HG03139 (cell line): Measurements from ENCODE around the gene ARHGEF11.

ENCODE experiments used
- ATAC-seq: cut with Tn5 transposase; IDR thresholded peaks from one replicate; pipeline ENCODE4 v1.9.1; 2021; ENCODE audit not compliant: unreplicated experiment

The ARHGEF11 gene

DNA sequence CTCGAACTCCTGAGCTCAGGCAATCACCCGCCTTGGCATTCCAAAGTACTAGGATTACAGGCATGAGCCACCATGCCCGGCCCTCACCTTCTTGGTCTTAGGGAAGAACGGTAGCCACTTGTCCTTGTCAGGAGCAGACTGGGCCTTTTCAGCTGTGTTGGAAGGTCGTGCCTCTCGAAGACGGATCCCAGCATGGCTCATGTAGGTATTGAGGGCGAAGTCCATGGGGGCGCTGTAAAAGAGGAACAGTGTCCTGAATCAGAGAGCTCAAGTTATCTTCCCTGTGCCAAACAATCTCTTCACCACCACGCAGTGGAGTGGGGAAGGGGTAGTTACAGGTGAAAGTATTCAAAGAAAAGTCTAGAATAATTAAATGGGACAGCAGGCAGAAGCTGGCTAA lies 89.2 kb downstream of the ARHGEF11 start:
- no peak for ATAC-seq

DNA sequence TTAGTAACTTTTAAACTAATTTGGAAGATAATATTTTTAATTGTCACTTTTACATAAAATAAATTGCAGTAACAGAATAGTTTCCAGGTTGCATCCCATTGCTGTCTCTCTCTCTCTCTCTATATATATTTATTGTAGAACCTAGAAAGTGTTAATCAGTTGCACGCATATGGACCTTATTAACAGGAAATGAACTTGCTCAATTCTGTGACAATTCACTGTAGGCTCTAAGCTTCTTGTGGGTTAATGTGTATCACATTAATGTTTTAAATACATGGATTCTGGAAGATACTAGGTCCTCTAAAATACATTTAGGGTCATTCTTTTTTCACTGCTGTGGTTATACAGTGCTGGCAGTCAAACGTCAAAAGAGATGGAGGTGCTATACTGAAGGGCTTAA lies 92.0 kb downstream of the ARHGEF11 start:
- no peak for ATAC-seq

DNA sequence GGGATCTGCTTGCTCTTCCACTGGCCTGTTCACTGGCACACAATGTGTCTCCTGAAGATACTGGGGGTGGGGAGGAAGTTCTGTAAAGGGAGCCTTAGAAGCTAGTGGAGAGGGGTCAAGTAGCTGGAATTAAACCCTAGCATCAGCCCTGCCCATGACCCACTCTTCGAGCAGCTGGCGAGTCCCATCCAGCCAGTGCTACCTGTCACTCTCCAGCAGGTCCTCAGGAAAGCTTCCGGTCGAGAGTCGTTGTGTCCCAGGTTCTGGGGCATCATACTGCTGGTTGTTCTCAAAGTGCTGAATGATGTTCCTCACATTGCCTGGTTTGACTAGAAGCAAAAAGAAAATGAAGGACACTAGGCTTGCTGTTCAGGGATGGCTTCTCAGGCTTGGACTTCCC lies 94.2 kb downstream of the ARHGEF11 start:
- ATAC-seq = no peak

DNA sequence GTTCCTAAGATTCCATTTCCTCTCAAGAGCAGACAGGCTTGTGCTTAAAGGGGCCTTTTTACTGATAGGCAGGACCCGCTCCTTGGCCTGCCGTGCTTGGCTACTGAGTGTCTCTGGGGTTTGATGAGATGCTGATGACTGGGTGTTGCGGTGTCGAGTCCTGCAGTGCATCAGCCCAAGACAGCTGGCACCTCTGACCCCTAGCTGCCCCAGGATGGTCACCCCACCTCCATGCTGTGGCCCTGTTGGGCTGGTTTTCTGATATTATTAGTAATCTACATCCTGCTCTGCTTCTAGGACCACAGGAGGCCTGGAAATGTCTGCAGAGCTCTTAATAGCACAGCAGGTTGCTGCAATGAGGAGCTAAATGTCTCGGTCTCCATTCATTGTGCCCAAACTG lies 96.4 kb downstream of the ARHGEF11 start:
- ATAC-seq = no peak

DNA sequence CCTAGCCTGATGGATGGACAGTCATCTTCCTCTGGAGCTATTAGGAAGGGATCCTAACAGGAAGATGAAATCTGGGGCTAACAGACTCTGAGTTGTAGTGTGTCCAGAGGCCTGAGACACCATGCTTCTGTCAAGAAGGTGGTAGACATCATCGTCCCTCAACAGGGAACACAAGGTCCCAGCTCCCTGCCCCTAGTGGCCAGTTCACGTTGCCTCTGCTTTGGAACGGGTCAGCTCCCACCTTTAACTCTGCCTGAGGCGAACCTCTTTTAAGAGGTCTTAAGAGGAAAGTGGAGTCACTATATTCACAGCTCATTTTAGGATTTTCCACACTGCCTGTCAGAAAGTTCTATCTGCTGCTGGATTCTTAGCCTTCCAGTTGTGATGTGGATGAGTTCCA lies 96.8 kb downstream of the ARHGEF11 start:
- no peak for ATAC-seq

DNA sequence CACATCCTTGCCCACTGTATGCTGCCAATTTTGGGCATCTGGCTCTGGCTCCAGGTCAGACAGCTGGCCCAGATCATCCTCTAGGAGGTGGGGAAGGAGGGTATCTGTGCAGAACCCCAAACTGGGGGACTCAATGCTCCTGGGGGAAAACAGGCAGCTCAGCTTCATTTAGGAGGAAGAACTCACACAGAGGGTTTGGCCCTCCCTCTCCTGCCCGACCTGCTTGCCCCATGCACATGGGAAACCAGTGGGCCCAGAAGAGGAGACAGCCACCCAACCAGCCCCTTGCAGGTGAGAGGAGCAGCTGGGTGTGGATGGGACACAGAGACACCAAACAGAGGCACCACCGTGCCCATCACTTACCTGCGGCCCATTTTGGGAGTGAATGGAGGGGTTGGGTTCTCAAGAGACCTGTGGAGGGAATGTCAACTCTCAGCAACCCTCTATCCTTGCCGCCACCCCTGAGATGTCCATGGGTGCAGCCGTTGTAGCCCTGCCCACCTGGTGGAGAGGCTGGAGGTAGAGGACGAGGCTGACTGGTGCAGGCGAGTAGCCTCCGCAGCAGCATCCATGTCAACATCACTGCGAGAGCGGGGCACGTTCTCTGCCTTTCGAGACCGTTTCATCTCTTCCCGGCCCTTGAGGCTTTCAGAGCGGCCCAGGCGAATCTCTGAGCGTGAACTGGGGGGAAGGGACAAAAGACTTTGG lies 97.6 kb downstream of the ARHGEF11 start:
- ATAC-seq = no peak

DNA sequence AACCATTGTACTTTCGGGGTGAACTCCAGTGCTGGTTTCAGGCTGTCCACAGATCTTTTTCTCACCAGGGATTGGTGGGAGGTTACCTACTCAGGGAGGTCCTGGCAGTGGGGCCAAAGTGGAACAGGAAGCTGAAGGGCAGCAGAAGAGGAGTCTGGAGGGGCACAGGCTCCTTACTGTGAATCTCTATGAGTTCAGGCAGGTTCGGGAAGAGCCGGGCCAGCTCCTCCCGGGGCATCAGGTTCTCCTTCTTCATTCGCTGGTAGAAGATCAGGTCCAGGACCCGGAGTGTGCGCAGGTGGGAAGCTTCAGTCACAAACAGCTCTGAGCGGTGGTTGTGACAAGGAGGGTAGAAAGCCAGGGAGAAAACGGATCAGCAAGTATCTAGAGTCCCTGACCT lies 98.4 kb downstream of the ARHGEF11 start:
- ATAC-seq = no peak

DNA sequence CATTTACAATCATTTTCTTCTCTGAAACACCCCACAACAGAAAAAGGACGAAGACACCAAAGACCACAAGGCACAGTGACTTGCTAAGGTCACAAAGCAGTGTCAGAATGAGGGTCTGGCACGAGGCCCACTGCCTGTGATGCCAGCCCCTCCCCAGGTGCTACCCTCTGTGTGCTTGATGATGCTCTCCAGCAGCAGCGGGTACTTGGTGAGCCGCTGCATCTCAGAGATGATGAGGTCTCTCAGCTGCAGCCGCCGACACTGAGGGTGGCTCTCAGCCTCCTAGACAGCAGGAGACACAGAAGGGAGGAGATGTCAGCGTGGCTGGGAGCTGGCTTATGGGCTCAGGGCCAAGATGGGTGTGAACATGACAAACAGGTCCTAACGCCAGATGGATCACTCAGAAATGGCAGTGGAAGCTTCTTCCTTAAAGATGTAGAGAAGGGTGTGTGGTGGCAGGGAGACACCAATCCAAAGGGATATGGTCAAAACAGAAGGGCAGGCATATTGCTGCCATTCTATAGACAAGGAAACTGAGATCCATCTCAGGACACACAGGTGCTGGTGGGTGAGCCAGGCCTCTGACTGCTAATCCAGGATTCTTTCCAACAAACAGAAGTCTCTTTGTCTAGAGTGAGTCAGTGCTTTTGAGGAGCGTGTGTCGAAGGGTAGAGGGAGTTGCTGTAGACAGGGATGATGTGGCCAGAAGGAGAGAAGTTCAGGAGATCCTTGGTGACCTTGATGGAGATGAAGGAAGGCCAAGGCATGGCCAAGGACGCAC lies 99.5 kb downstream of the ARHGEF11 start:
- ATAC-seq = no peak

DNA sequence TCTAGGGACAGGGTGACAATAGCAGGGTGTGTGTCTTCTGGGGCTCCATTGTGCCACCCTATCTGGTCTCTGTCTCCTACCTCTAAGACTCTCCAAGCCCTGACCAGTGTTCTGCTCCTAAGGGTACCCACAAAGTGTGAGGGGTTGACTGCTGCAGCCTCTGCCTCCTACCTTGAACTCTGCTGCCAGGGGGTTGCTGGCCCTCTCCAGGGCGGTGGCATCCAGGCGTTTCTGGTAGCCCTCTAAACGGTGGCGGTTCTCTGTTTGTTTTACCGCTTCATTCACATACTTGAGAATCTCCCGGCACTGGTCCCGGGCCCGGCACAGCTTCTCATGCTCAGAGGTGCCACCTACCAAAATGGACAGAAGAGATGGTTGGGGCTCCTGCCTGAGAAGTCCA lies 100.7 kb downstream of the ARHGEF11 start:
- ATAC-seq = no peak

DNA sequence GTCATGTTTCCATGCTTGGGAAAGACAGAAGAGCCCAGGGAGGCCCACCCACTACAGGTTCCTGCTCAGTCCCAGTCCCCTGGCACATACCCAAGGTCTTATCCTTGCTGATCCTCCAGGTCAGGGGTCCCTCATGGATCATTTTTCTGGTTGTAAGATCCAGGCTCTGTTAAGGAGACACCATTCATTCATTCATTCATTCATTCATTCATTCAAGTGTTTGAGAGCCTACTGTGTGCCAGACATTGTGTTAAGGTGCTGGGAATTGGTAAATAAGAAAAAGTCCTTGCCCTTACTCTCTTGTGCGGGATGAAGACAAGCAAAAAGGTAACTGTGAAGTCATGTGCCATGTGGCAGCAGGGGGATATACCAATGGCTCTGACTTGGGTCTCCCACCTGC lies 101.3 kb downstream of the ARHGEF11 start:
- ATAC-seq = no peak

DNA sequence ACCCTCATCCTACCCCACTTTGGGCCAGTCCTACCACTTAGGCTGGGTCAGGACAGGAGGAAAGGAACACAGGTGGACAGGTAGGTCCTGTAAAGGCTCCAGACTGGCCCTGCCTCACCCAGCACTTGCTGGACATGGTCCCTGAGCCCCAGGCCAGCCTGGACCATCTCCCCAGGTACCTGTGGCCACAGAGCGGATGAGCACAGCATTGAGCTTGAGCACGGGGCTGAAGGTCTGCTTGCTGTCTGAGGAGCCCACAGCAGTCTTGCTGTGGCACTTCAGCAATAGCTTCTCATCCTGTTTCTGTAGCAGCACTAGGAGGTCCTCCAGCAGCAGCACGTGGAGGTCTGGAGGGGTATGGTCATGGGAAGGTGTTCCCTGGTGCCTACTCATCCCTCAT lies 101.8 kb downstream of the ARHGEF11 start:
- no peak for ATAC-seq

DNA sequence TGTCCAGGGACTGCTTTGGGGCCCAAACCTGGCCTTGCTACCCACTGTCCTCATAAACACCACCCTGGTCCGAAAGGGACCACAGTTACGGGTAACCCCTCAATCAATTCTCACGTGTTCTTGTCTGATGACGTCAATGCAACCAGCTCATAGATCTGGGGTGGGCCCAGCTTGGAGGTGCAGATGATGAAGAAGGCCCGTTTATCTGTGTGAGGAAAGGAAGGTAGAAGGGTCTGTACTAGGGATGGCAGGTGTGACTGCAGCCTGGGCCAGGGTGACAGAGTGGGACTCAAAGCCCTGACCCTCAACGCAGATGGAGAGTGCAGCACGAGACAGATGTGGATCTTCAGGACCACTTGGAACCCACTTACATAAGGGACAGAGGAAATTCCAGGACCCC lies 103.0 kb downstream of the ARHGEF11 start:
- no peak for ATAC-seq

DNA sequence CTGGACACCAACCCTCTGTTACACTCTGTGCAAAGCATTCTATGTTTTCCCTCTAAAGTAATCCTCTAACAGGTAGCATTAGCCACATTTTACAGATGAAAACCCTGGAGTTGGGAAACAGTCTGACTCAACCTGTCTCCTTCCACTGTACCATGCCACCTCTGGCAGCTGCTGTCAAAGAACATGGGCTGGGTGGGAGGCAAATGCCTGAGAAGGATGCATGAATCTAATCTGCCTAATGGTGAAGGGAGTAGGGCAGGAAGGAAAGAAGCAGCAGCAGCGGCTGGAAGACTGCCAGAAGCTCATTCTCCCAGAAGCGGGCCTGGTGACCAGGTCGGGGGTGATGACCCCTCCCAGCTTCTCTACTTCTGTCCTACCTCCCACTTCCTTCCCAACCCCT lies 103.4 kb downstream of the ARHGEF11 start:
- ATAC-seq = no peak

DNA sequence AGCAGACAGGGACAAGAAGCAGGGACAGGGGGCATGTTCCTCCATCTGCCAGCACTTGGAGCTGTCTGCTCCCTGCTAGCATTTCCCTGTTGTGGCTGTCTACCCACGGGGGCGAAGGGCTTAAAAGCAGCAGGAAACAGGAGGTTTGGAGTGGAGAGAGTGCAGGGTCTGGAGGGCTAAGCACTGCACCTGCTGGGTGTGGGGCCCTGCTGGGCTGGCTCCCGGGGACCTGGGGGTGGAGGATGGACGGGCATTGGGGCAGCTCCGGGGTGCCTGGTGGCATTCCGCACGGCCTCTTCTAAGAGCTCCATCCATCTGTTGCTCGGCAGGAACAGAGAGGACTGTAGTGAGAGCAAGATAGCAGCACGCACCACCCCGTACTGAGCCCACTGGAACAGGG lies 103.9 kb downstream of the ARHGEF11 start:
- no peak for ATAC-seq

DNA sequence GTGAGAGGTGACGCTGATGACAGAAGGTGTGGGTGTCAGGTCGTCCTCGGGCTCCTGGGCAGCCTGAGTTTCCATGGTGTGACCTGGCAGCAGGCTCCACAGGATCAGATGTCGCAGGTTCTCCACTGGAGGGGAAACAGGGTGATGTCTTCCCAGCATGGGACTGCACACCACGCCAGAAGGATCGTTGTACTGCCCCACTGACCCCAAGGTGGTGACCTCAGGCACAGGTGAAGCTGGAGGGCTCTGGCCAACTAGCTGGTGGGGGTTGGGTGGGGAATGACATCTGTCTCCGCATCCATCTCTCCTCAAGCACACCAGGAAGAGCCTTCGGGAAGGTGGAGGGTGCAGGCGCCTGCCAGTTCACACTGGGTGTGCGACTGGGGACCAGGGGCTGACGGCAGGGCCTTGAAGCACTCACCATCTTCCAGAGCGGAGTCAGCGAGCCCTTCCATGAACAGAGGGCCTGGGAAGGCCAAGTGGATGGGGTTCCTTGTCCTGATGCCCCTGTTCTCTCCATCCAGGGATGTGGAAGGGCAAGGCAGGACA lies 105.7 kb downstream of the ARHGEF11 start:
- ATAC-seq = no peak

DNA sequence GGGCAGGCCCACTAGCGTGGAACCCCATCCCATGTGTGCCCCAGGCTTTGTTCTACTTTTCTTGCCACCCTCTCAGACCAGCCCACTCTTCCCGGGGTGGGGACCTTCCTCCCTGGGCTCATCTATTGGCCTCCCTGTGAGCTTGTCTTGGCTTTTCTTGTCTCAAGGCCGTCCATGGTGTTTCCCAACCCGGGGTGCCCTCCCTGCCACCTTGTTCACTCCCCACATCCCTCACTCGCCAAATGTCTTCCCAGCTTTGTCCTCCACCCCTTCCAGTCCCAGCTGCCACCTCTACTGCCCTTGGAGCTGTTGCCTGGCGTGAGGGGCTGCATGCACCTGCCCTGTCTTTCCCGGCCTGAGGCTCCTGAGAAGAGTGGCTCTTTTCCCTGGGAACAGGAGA lies 106.7 kb downstream of the ARHGEF11 start:
- ATAC-seq = no peak

DNA sequence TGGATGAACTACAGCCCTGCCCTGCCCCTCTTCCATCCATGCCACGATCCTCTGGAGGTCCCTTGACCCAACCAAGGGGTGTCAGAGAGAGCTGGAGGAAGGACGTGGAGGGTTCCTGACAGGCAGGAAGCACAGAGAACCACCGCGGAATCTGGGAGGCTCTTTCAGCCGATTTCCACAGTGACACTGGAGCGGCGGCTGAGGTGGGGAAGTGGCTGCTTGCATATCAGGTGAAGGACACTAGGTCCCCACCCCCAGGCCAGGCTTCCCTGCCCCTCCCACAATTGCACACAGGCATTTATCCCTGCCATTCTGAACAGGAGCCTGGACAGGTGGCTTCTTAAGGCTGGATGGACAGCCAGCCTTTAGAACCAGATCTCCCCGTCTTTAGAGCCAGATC lies 107.7 kb downstream of the ARHGEF11 start:
- no peak for ATAC-seq

DNA sequence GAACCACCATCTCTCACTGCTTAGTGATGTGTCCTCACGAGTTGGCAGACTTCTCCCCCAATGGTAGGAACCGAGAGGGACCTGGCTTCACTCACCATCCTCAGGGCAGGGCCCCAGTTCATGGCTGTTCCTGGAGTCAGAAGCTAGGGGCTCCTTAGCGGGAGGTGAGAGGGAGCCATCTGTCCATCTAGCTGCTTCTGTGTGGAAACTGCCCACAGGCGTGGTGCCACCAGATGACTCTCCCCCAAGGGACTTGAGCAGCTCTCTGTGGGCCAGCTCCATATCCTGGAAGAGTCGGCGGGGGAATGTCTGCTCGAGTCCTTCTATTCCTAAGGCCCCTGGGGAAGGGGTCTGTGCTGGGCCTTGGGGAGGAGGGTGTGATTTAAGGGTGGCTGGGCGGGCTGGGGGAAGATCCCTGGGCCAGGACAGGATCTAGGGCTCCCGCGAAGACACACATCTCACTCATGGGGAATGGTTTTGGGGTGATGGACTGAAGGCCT lies 108.8 kb downstream of the ARHGEF11 start:
- no peak for ATAC-seq

DNA sequence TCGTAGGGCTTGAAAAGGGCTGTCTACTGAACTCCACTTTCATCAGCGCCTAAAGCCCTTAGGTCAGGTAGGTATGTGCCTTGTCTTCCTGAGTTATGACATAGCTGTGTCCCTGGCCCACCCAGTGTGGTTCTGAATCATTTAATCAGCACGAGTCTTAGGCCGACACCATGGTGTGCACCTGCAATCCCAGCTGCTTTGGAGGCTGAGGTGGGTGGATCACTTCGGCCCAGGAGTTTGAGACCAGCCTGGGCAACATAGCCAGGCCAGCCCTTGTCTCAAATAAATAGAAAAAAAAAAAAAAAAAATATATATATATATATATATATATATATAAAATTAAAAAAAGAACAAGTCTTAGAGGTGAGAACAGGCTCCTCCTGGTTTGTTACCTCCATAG lies 109.4 kb downstream of the ARHGEF11 start:
- ATAC-seq = no peak

DNA sequence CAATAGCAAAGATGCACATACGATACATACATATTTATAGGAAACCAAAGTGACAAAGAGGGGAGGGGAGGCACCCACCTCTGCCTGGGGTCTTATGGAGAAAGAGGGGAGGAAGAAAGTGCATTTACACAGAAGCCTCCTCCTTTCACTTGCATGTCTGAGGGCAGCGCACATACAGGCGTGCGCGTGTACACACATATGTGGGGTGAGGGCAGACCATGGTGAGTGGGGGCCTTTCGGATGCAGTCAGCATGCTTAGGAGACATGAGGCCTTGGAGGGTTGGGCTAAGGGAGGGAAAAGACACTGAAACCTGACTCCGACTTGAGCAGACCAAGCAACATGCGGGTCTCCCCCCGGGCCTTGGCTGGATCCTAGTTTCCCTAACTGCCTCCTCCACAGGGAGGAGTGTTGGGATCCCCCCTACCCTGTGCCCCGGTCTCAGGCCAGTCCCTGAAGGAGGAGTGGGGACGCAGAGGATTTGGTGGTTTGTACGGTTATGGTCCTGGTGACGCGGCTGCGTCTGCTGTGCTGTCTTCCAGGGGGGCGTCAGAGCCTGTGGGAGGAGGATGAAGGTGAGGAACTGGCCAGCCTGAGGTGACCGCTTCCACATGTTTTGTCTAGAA lies 109.9 kb downstream of the ARHGEF11 start:
- no peak for ATAC-seq

DNA sequence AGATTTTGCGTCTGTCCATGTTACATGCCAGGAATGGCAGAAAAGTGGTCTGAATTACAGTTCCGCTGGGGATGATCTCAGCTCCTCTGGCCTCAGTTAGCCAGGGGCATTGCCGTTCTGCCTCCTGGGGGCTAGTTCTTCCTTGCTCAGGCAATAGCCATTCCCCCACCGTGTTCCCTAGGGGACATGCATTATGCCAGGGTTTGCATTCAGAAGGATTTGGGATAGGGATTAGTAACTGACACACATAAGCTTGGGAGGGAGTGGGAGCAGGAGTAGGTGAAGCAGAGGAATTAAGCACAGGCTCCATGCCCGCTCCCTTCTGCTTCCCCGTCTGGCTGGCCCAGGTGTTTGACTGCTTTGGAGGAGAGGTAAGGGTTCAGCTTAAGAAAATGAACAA lies 112.4 kb downstream of the ARHGEF11 start:
- ATAC-seq = no peak
